Neural cell (in vitro differentiated cells): Measurements from ENCODE around the gene UNC5C. TPM values are rescaled to one million over a fixed set of nuclear protein-coding genes. Genes with fewer than 3 reads are reported as not detected.

ENCODE experiments used
- H2AFZ ChIP-seq: fragments of 200-600, 300-800 bp; sonication (generic), shearing (Covaris generic); 2 replicates; pipeline ENCODE4 v1.6.0; 2014; ENCODE audit warnings: low read depth, mild to moderate bottlenecking, antibody characterized with exemption, low read length, moderate library complexity
- H3F3A ChIP-seq: fragments of 200-600 bp; shearing (Covaris generic); 2 replicates; pipeline ENCODE4 v1.6.1; 2016; ENCODE audit warnings: mild to moderate bottlenecking, moderate library complexity, mixed read lengths, antibody characterized with exemption, low read length; ENCODE audit not compliant: insufficient read depth, poor library complexity, severe bottlenecking
- H3K27ac ChIP-seq: fragments of 200-600, 300-800 bp; sonication (generic), shearing (Covaris generic); 2 replicates; pipeline ENCODE4 v1.5.1; 2014; ENCODE audit warnings: mild to moderate bottlenecking, low read length, moderate library complexity
- H3K27me3 ChIP-seq: fragments of 300-800, 200-600 bp; sonication (generic), shearing (Covaris generic); 2 replicates; pipeline ENCODE4 v1.6.0; 2014; ENCODE audit warnings: mild to moderate bottlenecking, low read depth, low read length, moderate library complexity; ENCODE audit not compliant: insufficient read depth
- H3K36me3 ChIP-seq: fragments of 300-800, 200-600 bp; sonication (generic), shearing (Covaris generic); 2 replicates; pipeline ENCODE4 v1.5.1; 2014; ENCODE audit warnings: mild to moderate bottlenecking, antibody characterized with exemption, low read length, moderate library complexity; ENCODE audit not compliant: insufficient read depth
- H3K4me2 ChIP-seq: fragments of 300-800, 200-600 bp; sonication (generic), shearing (Covaris generic); 2 replicates; pipeline ENCODE4 v1.6.0; 2014; ENCODE audit warnings: mild to moderate bottlenecking, low read length
- H3K4me3 ChIP-seq: fragments of 300-800, 200-600 bp; sonication (generic), shearing (Covaris generic); 2 replicates; pipeline ENCODE4 v1.5.1; 2014; ENCODE audit warnings: mild to moderate bottlenecking, low read length, moderate library complexity
- H3K79me2 ChIP-seq: fragments of 200-600 bp; shearing (Covaris generic); replicated peaks from 2 replicates; pipeline ENCODE4 v1.6.0; 2014; ENCODE audit warnings: mild to moderate bottlenecking, low read length, moderate library complexity; ENCODE audit not compliant: insufficient read depth
- H3K9ac ChIP-seq: fragments of 300-800, 200-600 bp; sonication (generic), shearing (Covaris generic); 2 replicates; pipeline ENCODE4 v1.6.1; 2016; ENCODE audit warnings: mild to moderate bottlenecking, low read length, mixed read lengths
- H3K9me2 ChIP-seq: fragments of 200-600 bp; shearing (Covaris generic); 2 replicates; pipeline ENCODE4 v1.6.1; 2016; ENCODE audit warnings: mild to moderate bottlenecking, low read length, mixed read lengths; ENCODE audit not compliant: insufficient read depth
- H3K9me3 ChIP-seq: fragments of 200-600, 300-800 bp; sonication (generic), shearing (Covaris generic); 2 replicates; pipeline ENCODE4 v1.6.1; 2016; ENCODE audit warnings: mild to moderate bottlenecking, mixed run types, low read length, moderate library complexity, mixed read lengths
- H4K20me1 ChIP-seq: fragments of 200-600 bp; shearing (Covaris generic); 2 replicates; pipeline ENCODE4 v1.6.1; 2016; ENCODE audit warnings: mild to moderate bottlenecking, mixed run types; ENCODE audit not compliant: insufficient read depth
- EP300 ChIP-seq: fragments of 450-650 bp; conservative IDR thresholded peaks from 2 replicates; pipeline ENCODE4 v1.6.1; 2014; ENCODE audit warnings: antibody characterized with exemption, mild to moderate bottlenecking, moderate library complexity; ENCODE audit not compliant: poor library complexity, severe bottlenecking
- EZH2 ChIP-seq: fragments of 200-600, 300-800 bp; shearing (Covaris generic), sonication (generic); IDR thresholded peaks from 2 replicates; pipeline ENCODE4 v1.6.1; 2014; ENCODE audit warnings: antibody characterized with exemption, low read length, borderline replicate concordance, mild to moderate bottlenecking; ENCODE audit not compliant: insufficient read depth, poor library complexity, severe bottlenecking
- MXI1 ChIP-seq: fragments of 450-650 bp; conservative IDR thresholded peaks from 2 replicates; pipeline ENCODE4 v1.6.1; 2014; ENCODE audit warnings: antibody characterized with exemption, mild to moderate bottlenecking; ENCODE audit not compliant: poor library complexity, severe bottlenecking
- POLR2AphosphoS5 ChIP-seq: IDR thresholded peaks from 2 replicates; pipeline ENCODE4 v1.6.1; 2012
- RAD21 ChIP-seq: fragments of 450-650 bp; conservative IDR thresholded peaks from 2 replicates; pipeline ENCODE4 v1.6.1; 2014; ENCODE audit warnings: antibody characterized with exemption, mild to moderate bottlenecking, moderate library complexity
- SMC3 ChIP-seq: fragments of 450-650 bp; conservative IDR thresholded peaks from 2 replicates; pipeline ENCODE4 v1.6.1; 2014; ENCODE audit warnings: antibody characterized with exemption, mild to moderate bottlenecking, moderate library complexity; ENCODE audit not compliant: poor library complexity
- TAF1 ChIP-seq: IDR thresholded peaks from 2 replicates; pipeline ENCODE4 v1.6.1; 2012; ENCODE audit warnings: low read depth
- polyA plus RNA-seq: library from polyadenylated mRNA; depleted of rRNA; stranded (reverse); fragments of >200 nt; gene quantifications from 2 replicates; pipeline ENCODE4 v1.2.3, GENCODE V29; 2014
- TF ChIP-seq, protein P1 (sequence below): fragments of 450-650 bp; IDR thresholded peaks from 2 replicates; pipeline ENCODE4 v1.5.1; 2014; ENCODE audit warnings: antibody characterized with exemption, mild to moderate bottlenecking, moderate library complexity; ENCODE audit not compliant: poor library complexity, severe bottlenecking
- TF ChIP-seq, protein P2 (sequence below): IDR thresholded peaks from 2 replicates; pipeline ENCODE4 v1.6.1; 2012; ENCODE audit warnings: borderline replicate concordance

UNC5C gene
- polyA plus RNA-seq, 1 donor from 2014 or later = 0.56 TPM

DNA sequence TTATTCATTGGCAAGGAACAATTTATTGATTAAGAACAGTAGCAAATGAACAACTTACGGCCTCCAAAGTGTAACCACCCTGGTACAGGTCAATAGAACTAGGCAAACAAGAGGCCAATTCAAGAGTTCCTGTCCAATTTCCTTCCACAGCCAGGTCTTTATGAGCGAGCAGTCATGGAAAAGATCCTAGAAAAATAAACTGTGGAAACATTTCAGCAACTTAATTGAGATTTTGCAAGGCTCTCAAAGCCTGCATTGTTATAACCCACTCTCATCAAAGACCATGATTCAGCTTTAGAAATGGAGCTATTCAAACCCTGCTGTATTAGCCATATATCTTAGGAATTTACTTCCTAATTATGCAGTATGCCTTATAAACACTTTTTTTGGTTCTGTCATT, 43.6 kb downstream of the UNC5C start:
- Histone ChIP-seq H3K9me2 (no peaks in the 10 kb centered on the region), H3K27me3 (peaks cover 62% of the 10 kb centered on the region), H3K4me3 (no peak overlapping the region), H3K79me2 (no peaks in the 10 kb centered on the region), H3K9ac (no peak overlapping the region), H3K9me3 (no peaks in the 10 kb centered on the region), H4K20me1 (no peaks in the 10 kb centered on the region), H3F3A (no peaks in the 10 kb centered on the region), H3K27ac (no peak overlapping the region), H3K4me2 (no peak overlapping the region), H2AFZ (no peak overlapping the region), H3K36me3 (no peaks in the 10 kb centered on the region)
- TF ChIP-seq POLR2AphosphoS5 (no peak), EP300 (no peak), EZH2 (no peak), MXI1 (no peak), TAF1 (no peak), SMC3 (no peak), RAD21 (no peak)
- TF ChIP-seq, protein P1, sequence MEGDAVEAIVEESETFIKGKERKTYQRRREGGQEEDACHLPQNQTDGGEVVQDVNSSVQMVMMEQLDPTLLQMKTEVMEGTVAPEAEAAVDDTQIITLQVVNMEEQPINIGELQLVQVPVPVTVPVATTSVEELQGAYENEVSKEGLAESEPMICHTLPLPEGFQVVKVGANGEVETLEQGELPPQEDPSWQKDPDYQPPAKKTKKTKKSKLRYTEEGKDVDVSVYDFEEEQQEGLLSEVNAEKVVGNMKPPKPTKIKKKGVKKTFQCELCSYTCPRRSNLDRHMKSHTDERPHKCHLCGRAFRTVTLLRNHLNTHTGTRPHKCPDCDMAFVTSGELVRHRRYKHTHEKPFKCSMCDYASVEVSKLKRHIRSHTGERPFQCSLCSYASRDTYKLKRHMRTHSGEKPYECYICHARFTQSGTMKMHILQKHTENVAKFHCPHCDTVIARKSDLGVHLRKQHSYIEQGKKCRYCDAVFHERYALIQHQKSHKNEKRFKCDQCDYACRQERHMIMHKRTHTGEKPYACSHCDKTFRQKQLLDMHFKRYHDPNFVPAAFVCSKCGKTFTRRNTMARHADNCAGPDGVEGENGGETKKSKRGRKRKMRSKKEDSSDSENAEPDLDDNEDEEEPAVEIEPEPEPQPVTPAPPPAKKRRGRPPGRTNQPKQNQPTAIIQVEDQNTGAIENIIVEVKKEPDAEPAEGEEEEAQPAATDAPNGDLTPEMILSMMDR = no peak
- TF ChIP-seq, protein P2, sequence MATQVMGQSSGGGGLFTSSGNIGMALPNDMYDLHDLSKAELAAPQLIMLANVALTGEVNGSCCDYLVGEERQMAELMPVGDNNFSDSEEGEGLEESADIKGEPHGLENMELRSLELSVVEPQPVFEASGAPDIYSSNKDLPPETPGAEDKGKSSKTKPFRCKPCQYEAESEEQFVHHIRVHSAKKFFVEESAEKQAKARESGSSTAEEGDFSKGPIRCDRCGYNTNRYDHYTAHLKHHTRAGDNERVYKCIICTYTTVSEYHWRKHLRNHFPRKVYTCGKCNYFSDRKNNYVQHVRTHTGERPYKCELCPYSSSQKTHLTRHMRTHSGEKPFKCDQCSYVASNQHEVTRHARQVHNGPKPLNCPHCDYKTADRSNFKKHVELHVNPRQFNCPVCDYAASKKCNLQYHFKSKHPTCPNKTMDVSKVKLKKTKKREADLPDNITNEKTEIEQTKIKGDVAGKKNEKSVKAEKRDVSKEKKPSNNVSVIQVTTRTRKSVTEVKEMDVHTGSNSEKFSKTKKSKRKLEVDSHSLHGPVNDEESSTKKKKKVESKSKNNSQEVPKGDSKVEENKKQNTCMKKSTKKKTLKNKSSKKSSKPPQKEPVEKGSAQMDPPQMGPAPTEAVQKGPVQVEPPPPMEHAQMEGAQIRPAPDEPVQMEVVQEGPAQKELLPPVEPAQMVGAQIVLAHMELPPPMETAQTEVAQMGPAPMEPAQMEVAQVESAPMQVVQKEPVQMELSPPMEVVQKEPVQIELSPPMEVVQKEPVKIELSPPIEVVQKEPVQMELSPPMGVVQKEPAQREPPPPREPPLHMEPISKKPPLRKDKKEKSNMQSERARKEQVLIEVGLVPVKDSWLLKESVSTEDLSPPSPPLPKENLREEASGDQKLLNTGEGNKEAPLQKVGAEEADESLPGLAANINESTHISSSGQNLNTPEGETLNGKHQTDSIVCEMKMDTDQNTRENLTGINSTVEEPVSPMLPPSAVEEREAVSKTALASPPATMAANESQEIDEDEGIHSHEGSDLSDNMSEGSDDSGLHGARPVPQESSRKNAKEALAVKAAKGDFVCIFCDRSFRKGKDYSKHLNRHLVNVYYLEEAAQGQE = no peak

DNA sequence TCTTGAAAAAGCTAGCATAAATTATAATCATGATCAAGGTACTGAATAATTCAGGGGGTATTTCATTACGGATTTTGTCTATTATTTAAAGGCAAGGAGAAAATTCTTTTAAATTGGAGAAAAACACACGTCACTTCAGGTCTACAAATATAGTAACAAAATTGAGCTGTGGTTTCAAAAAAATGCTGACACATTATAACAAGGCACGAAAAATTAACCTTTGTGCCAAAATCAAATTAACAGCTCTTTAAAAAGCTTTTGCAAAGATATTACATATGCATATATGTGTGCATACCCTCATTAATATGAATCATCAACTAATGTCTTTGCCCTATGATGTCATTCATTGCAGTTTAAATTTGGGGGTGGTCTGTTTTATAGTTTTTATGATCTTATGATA, 44.3 kb downstream of the UNC5C start:
- Histone ChIP-seq H3K36me3 (no peaks in the 10 kb centered on the region), H3K4me2 (no peak overlapping the region), H3K9me3 (no peaks in the 10 kb centered on the region), H3K9me2 (no peaks in the 10 kb centered on the region), H3F3A (no peaks in the 10 kb centered on the region), H3K79me2 (no peaks in the 10 kb centered on the region), H3K4me3 (no peak overlapping the region), H3K9ac (no peak overlapping the region), H3K27ac (no peak overlapping the region), H2AFZ (no peak overlapping the region), H4K20me1 (no peaks in the 10 kb centered on the region), H3K27me3 (peaks cover 67% of the 10 kb centered on the region)
- TF ChIP-seq, protein P2 = no peak
- TF ChIP-seq POLR2AphosphoS5 (no peak), TAF1 (no peak), RAD21 (no peak), EZH2 (no peak), MXI1 (no peak), EP300 (no peak), SMC3 (no peak)
- TF ChIP-seq, protein P1 = no peak
